ENCODE measurements around the gene CBLB.
A peak's percentile ranks its signal among the peaks of the same experiment; 100 is the strongest.
"Not testable (repeated sequence)": the region's sequence is repeated elsewhere in the genome, so short reads cannot be mapped to it uniquely, and the experiment has no call there.

Gene CBLB

GRCh38 chr3:105785803-105786202, 83.0 kb downstream of the CBLB start:
- DNase-seq: no peak

GRCh38 chr3:105783631-105784030, 85.2 kb downstream of the CBLB start:
- no peak for DNase-seq

- DNase-seq: no peak
These were observed 86.9 kb downstream of the CBLB start for GRCh38 chr3:105781871-105782270.

GRCh38 chr3:105780107-105780506, 88.7 kb downstream of the CBLB start:
- no peak for DNase-seq

GRCh38 chr3:105775368-105775767, 93.4 kb downstream of the CBLB start:
- no peak for DNase-seq

- no peak for DNase-seq
These were observed 94.2 kb downstream of the CBLB start for GRCh38 chr3:105774444-105775180.

GRCh38 chr3:105773291-105773690, 95.5 kb downstream of the CBLB start:
- DNase-seq: no peak

GRCh38 chr3:105772635-105773034, 96.2 kb downstream of the CBLB start:
- no peak for DNase-seq

- DNase-seq: peak in 2 of 4 experiments; percentile 38 to 52
These were observed 97.4 kb downstream of the CBLB start for GRCh38 chr3:105771392-105771791.

GRCh38 chr3:105770410-105770809, 98.4 kb downstream of the CBLB start:
- no peak for DNase-seq

- no peak for DNase-seq
These were observed 101.0 kb downstream of the CBLB start for GRCh38 chr3:105767776-105768175.

GRCh38 chr3:105767216-105767615, 101.6 kb downstream of the CBLB start:
- no peak for DNase-seq

- peak in 1 of 4 experiments; percentile 13 for DNase-seq
These were observed 103.5 kb downstream of the CBLB start for GRCh38 chr3:105765308-105765639.

- DNase-seq: peak in 3 of 4 experiments; percentile 40 to 77 (median 58)
These were observed 104.2 kb downstream of the CBLB start for GRCh38 chr3:105764378-105765307.

- no peak for DNase-seq
These were observed 105.2 kb downstream of the CBLB start for GRCh38 chr3:105763659-105764036.

- DNase-seq: no peak
These were observed 105.8 kb downstream of the CBLB start for GRCh38 chr3:105762749-105763658.

- DNase-seq: not testable (repeated sequence)
These were observed 106.6 kb downstream of the CBLB start for GRCh38 chr3:105762214-105762613.

GRCh38 chr3:105759442-105760078, 109.3 kb downstream of the CBLB start:
- DNase-seq: no peak

- DNase-seq: no peak
These were observed 110.4 kb downstream of the CBLB start for GRCh38 chr3:105758451-105758850.

- DNase-seq: peak in 1 of 4 experiments; percentile 18
These were observed 113.5 kb downstream of the CBLB start for GRCh38 chr3:105755121-105755886.

GRCh38 chr3:105752791-105753415, 115.9 kb downstream of the CBLB start:
- no peak for DNase-seq
